ENCODE data around the gene TMEM236. TPM values are rescaled to one million over a fixed set of nuclear protein-coding genes. Genes with fewer than 3 reads are reported as not detected.

Gene TMEM236, protein sequence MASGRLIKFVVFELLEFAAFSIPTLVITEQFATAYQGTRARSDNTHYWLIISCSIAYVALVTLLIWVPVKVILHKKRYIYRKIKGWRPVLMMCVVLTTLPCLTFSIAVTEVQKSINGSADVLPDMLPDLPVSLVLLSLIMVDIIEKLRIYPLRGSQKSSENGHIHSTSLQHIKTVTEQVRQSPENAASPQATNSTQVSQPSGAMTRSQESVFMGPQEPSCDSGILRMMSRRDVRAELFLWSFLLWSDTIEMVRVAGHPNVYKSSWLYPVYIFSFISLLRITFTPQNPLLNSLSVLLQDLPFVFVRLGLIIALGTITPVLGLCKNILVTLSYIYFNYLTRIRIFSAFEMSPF
- total RNA-seq, result under 1 TPM; 0.41 to 0.90 TPM

DNA sequence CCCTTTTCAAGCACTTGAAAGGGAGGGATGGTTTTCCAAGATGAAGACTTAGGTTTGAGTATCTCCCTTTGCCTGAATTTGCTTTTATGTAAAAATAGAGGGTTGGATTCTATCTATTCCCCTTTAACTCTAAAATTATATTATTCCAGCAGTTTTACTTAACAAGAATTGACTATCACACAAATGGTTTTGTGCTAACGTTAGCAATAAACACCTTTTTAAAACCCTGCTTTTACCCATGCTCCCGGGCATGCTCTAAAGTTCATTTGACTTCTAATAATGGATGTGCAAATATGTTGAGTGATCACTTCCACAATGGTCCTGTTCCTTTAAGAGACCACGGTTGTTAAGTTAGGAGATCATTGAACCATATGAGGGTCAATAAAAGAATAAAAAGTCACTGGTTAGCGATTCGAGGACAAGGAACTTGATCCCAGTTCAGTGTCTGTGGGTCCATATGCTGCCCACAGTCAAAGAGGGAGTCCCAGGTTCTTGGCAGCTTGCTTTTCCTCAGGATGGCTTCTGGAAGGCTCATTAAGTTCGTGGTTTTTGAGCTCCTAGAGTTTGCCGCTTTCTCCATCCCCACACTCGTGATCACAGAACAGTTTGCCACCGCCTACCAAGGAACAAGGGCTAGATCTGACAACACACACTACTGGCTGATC is at the start of gene TMEM236:
Gene TMEM236, plus strand, starts transcription at position 421 of the 665 bp plus-strand sequence. Its CDS starts 95 bp downstream, at position 516.
- Histone ChIP-seq H3K27ac (no peak within 1 kb of the TSS), H3K27me3 (no peaks in the 10 kb centered on the region), H3K4me3 (no peak within 1 kb of the TSS), H3K36me3 (no peaks in the 10 kb centered on the region), H3K4me1 (no peaks in the 10 kb centered on the region), H3K9me3 (no peaks in the 10 kb centered on the region)
- TF ChIP-seq, protein P1, sequence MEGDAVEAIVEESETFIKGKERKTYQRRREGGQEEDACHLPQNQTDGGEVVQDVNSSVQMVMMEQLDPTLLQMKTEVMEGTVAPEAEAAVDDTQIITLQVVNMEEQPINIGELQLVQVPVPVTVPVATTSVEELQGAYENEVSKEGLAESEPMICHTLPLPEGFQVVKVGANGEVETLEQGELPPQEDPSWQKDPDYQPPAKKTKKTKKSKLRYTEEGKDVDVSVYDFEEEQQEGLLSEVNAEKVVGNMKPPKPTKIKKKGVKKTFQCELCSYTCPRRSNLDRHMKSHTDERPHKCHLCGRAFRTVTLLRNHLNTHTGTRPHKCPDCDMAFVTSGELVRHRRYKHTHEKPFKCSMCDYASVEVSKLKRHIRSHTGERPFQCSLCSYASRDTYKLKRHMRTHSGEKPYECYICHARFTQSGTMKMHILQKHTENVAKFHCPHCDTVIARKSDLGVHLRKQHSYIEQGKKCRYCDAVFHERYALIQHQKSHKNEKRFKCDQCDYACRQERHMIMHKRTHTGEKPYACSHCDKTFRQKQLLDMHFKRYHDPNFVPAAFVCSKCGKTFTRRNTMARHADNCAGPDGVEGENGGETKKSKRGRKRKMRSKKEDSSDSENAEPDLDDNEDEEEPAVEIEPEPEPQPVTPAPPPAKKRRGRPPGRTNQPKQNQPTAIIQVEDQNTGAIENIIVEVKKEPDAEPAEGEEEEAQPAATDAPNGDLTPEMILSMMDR (IDR thresholded peaks at IDR 0.05), result no peak
- no peak for DNase-seq (ENCODE audit: low spot score)

DNA sequence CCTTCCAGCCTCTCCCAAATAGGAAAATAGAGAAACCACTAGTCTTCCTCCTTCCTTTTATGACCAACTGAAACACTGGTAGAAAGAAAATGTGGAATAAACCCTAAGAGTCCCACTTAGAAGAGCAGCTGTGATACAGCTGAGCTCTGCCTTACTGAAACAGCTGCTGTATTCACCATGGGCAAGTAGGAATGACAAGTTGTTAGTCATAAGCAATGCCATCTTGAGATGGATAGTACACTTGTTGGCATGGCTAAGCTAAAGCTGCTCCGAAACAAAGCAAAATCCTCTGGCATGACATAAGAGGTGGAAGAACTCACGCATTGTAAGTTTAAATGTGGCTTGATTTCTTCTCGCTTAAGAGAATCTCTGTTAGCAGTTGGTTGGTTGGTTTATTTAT is 48.3 kb upstream of the TMEM236 start:
- DNase-seq (ENCODE audit: low spot score), result no peak
- no peak overlapping the region for H3K4me3 ChIP-seq
- no peak overlapping the region for H3K27ac ChIP-seq
- peaks cover 54% of the 10 kb centered on the region for H3K36me3 ChIP-seq
- H3K9me3 ChIP-seq, result no peaks in the 10 kb centered on the region
- no peaks in the 10 kb centered on the region for H3K4me1 ChIP-seq
- no peaks in the 10 kb centered on the region for H3K27me3 ChIP-seq
- TF ChIP-seq, protein P1 (IDR thresholded peaks at IDR 0.05), result no peak

DNA sequence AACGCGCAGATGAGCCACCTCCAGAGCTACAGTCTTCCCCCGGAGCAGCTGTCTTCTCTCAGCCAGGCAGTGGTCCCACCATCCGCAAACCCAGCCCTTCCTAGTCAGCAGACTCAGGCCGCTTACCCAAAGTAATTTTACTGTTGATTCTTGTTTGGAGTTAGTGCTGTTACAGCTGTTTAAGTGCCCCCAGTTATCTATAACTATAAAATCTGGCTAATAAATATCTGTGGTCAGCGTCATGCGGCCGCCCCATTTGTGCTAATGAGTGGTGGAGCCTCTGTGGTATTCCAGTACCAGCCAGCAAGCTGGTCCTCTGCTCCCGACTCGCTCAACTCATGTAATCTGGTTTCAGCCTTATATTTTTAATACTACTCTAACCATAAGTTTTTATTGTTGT is 43.2 kb upstream of the TMEM236 start:
- TF ChIP-seq, protein P1 (IDR thresholded peaks at IDR 0.05), result no peak
- no peak overlapping the region for H3K27ac ChIP-seq
- DNase-seq (ENCODE audit: low spot score), result no peak
- H3K36me3 ChIP-seq, result peaks cover 50% of the 10 kb centered on the region
- H3K4me3 ChIP-seq, result no peak overlapping the region
- no peaks in the 10 kb centered on the region for H3K4me1 ChIP-seq
- no peaks in the 10 kb centered on the region for H3K27me3 ChIP-seq
- H3K9me3 ChIP-seq, result no peaks in the 10 kb centered on the region

DNA sequence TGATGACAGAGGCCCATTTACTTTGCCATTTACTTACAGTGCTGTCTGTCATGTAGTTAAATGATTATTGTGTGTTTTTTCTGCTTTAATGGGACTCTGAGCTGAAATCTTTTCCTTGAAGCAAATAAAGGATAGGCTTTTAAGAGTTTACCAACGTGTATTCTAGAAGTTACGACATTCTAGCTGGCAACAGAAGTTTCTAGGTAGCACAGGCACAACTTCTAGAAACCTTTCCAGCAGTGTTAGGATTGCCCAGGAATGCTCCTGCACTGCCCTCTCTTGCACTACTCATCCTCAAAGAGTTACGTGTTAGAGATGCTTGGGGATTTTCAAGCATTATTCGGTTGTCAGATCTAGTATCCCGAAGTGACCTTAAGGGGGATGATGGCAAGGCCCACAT is 42.5 kb upstream of the TMEM236 start:
- H3K36me3 ChIP-seq, result peaks cover 54% of the 10 kb centered on the region
- H3K27me3 ChIP-seq, result no peaks in the 10 kb centered on the region
- no peak for DNase-seq (ENCODE audit: low spot score)
- H3K4me1 ChIP-seq, result no peaks in the 10 kb centered on the region
- H3K27ac ChIP-seq, result no peak overlapping the region
- no peaks in the 10 kb centered on the region for H3K9me3 ChIP-seq
- TF ChIP-seq, protein P1 (IDR thresholded peaks at IDR 0.05), result no peak
- H3K4me3 ChIP-seq, result no peak overlapping the region

DNA sequence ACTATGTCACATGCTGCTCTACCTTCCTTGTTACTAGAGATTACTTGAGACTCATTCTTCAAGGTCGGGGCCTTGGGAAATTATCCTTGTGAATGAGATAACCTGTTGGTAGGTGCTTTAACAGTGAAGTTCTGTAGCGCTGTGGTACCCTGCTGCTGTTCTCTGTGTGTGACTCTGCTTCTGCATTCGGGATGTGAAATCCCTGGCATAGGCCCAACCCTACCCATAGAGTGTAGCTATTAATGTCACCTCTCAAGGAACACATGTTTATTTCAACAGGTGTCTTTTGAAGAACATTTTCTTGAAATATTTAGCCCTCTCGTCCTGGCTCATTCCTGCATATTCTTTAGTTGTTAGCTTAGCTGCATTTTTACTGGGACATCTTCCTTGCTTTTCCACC is 41.8 kb upstream of the TMEM236 start:
- H3K36me3 ChIP-seq, result peaks cover 56% of the 10 kb centered on the region
- TF ChIP-seq, protein P1 (IDR thresholded peaks at IDR 0.05), result no peak

More for the DNA sequence above, 41.8 kb upstream of the TMEM236 start:
- Histone ChIP-seq H3K4me1 (no peaks in the 10 kb centered on the region), H3K27me3 (no peaks in the 10 kb centered on the region), H3K4me3 (no peak overlapping the region), H3K27ac (no peak overlapping the region), H3K9me3 (no peaks in the 10 kb centered on the region)
- no peak for DNase-seq (ENCODE audit: low spot score)
